Measurements from ENCODE around the gene TANGO6.
"Not testable (repeated sequence)": the region's sequence is repeated elsewhere in the genome, so short reads cannot be mapped to it uniquely, and the experiment has no call there.

Gene TANGO6

GRCh38 chr16:69014811-69015210 is 171.5 kb downstream of the TANGO6 start:
- DNase-seq (ENCODE audit: low read depth): no peak

GRCh38 chr16:69017036-69017783 is 173.9 kb downstream of the TANGO6 start:
- DNase-seq (ENCODE audit: low read depth): no peak

DNA sequence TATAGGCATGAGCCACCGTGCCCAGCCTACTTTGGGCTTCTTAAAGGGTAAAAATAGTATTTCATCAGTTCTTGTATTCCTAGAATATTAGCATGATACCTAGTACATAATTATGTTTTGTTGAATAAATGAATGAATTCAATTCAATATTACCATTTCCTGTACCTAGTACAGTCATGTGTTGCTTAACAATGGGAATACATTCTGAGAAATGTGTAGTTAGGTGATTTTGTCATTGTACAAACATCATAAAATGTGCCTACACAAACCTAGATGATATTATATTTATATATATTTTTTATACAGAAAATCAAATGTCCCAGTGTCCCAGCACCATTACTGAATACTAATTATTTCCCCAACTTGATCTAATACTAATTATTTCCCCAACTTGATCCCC is 176.5 kb downstream of the TANGO6 start:
- DNase-seq (ENCODE audit: low read depth): no peak

GRCh38 chr16:69029121-69029520 is 185.8 kb downstream of the TANGO6 start:
- DNase-seq (ENCODE audit: low read depth): no peak

DNA sequence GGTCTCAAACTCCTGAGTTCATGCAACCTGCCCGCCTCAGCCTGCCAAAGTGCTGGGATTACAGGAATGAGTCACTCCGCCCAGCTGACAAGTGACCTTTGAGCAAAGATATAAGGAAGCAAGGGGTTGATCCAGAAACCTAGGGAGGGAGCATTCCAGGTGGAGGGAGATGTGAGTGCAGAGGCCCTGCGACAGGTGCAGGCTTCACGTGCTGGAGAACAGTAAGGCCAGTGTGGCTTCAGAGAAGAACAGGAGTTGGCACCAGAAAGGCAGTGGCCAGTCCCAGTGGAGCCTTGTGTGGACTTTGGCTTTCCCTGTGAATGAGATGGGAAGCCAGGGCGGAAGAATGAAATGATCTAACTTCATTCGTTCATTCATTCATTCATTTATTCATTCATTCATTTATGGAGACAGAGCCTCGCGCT is 188.6 kb downstream of the TANGO6 start:
- no peak for DNase-seq (ENCODE audit: low read depth)

DNA sequence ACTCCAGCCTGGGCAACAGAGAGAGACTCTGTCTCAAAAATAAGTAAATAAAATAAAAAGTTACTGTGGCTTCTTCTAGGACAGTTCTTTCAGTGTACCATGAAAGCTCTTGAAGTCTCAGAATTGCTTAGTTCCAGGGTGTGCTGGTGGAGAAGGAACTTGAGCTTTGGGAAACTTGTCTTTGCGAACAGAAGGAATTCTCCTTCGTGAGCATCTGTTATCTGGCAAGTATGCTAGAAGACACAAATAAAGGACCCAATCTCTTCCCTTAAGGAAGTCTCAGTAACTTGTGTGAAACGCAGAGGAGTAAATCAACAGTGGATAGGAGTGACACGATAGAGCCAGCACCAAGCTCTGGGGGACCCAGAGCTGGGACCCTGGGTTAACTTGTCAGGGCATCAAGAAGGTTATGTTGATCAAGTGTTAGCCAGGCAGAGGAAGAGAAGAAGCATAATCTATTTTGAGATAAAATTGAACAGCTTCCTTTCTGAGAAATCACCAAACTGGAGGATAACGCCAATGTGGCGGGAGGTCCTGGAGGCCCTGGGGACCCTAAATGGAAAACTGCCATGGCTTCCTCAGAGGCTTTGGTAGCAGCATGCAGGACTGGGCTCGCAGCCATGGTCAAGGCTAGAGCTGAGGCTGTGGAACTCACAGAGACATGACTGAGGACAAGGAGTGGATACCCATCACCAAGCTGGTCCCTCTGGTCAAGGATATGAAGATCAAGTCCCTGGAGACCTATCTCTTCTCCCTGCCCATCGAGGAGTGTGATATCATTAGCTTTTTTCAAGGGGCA is 190.0 kb downstream of the TANGO6 start:
- no peak for DNase-seq (ENCODE audit: low read depth)

- no peak for DNase-seq (ENCODE audit: low read depth)
These were observed 192.0 kb downstream of the TANGO6 start for GRCh38 chr16:69035375-69035774.

DNA sequence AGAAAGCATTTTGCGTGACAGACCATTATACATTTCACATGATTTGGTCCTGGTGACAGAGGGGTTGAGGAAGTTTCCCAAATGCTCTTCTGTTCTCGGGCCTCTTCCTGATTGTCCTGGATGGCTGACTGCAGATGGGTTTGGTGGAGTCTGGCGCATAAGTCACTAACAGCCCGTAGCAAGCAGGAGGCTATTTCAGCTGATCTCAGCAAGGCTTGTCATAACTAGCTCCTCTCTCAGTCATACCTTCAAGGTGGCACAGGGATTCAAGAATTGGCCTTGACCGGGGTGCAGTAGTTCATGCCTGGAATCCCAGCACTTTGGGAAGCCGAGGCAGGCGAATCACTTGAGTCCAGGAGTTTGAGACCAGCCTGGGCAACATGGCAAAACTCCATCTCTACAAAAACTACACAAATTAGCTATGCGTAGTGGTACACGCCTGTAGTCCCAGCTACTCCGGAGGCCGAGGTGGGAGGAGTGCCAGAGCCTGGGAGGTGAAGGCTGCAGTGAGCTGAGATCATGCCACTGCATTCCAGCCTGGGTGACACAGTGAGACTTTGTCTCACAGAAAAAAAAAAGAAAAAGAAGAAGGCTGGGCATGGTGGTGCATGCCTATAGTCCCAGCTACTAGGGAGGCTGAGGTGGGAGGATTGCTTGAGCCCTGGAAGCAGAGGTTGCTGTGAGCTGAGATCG is 193.2 kb downstream of the TANGO6 start:
- DNase-seq (ENCODE audit: low read depth): no peak

DNA sequence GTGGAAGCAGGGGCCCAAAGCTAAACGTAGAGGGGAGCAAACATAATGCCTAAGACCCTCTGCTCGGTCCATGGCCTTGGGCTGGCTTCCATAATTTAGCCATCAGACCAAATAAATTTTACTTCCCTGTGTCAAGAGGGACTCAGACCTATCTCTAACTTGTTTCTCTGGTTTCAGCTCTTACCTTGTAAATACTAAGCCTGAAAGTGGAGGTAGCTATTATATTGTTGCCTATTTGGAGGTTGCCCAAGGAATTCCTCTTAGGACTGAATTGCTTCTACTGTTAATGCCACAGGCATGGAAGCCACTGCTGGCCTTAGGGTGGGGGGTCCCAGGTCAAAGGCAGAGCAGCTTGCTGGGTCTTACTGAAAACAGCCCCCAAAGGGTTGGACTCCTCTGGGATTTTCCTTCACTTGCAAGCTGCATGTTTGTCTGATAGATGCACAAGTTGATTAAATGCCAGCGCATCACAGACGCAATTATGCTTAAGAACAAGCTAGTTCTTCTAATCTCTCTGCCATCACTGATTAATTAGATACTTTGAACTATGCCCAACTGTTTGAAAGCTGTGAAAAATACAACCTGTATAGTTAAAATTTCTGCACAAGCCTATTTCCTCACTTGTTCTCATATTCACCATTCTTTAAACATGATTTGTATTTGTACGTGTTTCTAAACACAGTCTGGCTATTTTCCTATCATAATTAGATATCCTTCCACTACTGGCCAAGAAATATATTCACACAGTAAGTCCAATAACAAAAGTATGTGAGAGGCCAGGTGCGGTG is 194.2 kb downstream of the TANGO6 start:
- DNase-seq (ENCODE audit: low read depth): no peak

GRCh38 chr16:69039333-69039941 is 196.1 kb downstream of the TANGO6 start:
- no peak for DNase-seq (ENCODE audit: low read depth)

DNA sequence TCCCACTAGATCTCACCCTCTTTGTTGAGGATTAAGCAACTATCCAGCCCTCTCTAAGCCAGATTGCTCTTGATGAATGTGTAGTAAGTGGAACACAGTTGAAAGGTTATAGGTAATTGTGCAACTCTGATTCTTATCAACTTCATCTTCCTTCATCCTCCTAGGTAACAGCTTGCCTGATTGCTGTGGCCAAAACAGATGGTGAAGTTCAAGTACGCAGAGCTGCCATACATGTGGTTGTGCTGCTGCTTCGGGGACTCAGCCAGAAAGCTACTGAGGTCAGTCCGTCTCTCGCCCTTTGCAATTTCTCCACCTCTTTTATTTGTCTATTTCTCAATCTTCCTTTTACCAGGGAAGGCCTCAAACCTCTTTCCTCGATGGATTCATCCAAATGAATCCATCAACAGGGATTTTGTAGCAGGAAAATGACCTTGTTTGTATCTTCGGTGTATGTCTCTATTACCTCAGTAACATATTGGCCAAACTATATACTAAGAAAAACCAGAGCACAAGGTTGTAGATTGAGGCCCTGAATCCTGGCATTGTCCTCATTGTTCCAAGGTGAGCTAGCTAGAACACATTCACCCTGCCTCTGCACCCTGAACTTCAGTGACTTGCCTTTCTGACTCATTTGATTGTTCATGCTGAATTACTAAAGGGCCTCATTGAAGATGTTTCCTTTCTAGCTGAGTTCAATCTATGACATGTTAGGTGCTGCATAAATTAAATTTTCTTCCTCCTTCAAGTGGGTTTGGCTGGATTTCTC is 197.0 kb downstream of the TANGO6 start:
- no peak for DNase-seq (ENCODE audit: low read depth)

- DNase-seq (ENCODE audit: low read depth): no peak
These were observed 205.2 kb downstream of the TANGO6 start for GRCh38 chr16:69048328-69049120.

- DNase-seq (ENCODE audit: low read depth): no peak
These were observed 205.8 kb downstream of the TANGO6 start for GRCh38 chr16:69049146-69049545.

GRCh38 chr16:69049603-69050375 is 206.5 kb downstream of the TANGO6 start:
- no peak for DNase-seq (ENCODE audit: low read depth)

DNA sequence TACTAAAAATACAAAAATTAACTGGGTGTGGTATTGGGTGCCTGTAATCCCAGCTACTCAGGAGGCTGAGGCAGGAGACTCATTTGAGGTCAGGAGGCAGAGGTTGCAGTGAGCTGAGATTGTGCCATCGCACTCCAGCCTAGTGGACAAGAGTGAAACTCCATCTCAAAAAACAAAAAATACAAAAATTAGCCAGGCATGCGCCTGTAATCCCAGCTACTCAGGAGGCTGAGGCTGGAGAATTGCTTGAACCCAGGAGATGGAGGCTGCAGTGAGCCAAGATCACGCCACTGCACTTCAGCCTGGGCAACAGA is 208.1 kb downstream of the TANGO6 start:
- DNase-seq (ENCODE audit: low read depth): not testable (repeated sequence)

DNA sequence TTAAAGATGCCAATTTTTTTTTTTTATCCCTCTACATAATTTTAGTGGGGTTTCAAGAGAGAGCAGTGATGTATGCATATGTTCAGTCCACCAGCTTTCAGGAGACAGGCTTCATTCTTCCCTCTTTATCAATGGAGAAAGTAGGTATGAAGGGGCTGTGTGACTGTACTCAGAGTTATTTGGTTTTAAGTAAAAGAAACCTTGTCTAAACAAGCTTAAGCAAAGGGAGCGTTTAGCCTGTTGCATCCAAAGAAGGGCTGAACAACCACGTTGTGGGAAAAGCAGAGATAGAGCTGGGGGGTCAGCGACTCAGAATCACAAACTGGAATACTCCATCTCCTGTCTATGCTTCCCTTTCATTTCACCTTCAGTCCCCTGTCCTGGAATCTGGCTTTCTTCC is 211.7 kb downstream of the TANGO6 start:
- no peak for DNase-seq (ENCODE audit: low read depth)

DNA sequence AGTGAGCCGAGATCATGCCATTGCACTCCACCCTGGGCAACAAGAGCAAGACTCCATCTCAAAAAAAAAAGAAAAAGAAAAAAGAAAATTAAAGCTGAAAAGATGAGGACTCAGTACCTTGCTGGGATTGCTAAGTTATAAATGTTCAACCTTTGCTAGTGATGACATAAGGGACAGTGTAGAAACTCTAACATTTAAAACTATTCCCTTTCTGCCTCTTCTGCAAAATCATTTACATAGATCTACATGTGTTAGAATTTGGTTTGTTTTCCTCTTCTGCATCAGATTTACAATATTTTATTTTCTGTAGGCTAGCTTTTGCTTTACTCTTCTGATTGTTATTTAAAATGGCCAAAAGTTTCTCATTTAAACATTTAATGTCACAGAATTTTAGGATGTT is 212.6 kb downstream of the TANGO6 start:
- DNase-seq (ENCODE audit: low read depth): no peak

- DNase-seq (ENCODE audit: low read depth): no peak
These were observed 213.1 kb downstream of the TANGO6 start for GRCh38 chr16:69056421-69056820.

Data from CMK (cell line).